ENCODE data around the gene HSPA12B. TPM values are rescaled to one million over a fixed set of nuclear protein-coding genes. Genes with fewer than 3 reads are reported as not detected.

Gene HSPA12B
- polyA plus RNA-seq, 1 experiment, result 0.05 TPM

DNA sequence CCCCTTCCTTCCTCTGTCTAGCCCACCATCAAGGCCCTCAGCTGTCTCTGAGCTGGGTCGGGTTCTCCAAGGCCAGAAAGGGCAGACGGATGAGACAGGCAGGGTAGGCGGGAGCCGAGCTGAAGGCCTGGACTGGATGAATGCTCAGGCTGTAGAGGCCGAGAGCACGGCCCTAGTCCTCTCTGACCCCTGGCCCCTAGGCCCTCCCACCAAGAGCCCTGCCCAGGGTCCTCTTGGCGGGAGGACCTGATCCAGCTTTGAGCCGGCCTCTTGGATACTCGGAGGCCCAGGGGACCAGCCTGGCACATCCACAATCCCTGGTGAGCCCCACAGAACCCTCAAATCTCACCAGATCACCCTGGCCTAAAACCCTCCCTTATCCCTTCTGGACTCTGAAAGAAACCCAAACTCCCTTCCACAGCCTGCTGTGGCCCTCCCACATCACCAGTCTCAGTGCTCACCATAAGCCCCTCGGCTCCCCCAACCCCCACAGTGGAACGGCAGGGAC is 26.9 kb downstream of the HSPA12B start:
- no peak overlapping the region for H3K4me3 ChIP-seq (ENCODE audit: low read depth, low read length)
- no peak for TF ChIP-seq CTCF (IDR thresholded peaks at IDR 0.05; ENCODE audit: low read depth, low read length)
- ChIA-PET CTCF (no interaction called here), POLR2A (no interaction called here)
- H3K27me3 ChIP-seq (ENCODE audit: control insufficient read depth, insufficient read depth, low read length), result no peaks in the 10 kb centered on the region
- DNase-seq (ENCODE audit: low read depth, low spot score), result no peak
- no peaks in the 10 kb centered on the region for H3K9me3 ChIP-seq (ENCODE audit: control insufficient read depth, insufficient read depth, low read length)
- no peak overlapping the region for H3K27ac ChIP-seq (ENCODE audit: low read depth, low read length)

- H3K27me3 ChIP-seq (ENCODE audit: control insufficient read depth, insufficient read depth, low read length), result no peaks in the 10 kb centered on the region
- ChIA-PET POLR2A (interaction anchor here (0.9 kb wide), 1 partner anchor 9 kb away, joined by 4 read pairs; no protein-coding TSS in a partner anchor), CTCF (interaction anchor here (0.8 to 1.0 kb wide), 2 partner anchors 49 to 58 kb away, joined by 3 to 5 read pairs; no protein-coding TSS in a partner anchor)
- H3K9me3 ChIP-seq (ENCODE audit: control insufficient read depth, insufficient read depth, low read length), result no peaks in the 10 kb centered on the region
- no peak for DNase-seq (ENCODE audit: low read depth, low spot score)
- no peak overlapping the region for H3K27ac ChIP-seq (ENCODE audit: low read depth, low read length)
- no peak for TF ChIP-seq CTCF (IDR thresholded peaks at IDR 0.05; ENCODE audit: low read depth, low read length)
- no peak overlapping the region for H3K4me3 ChIP-seq (ENCODE audit: low read depth, low read length)
Observed at GRCh38 chr20:3759884-3760283, 27.4 kb downstream of the HSPA12B start.

- Histone ChIP-seq H3K9me3 (ENCODE audit: control insufficient read depth, insufficient read depth, low read length) (no peaks in the 10 kb centered on the region), H3K27me3 (ENCODE audit: control insufficient read depth, insufficient read depth, low read length) (no peaks in the 10 kb centered on the region), H3K27ac (ENCODE audit: low read depth, low read length) (no peak overlapping the region), H3K4me3 (ENCODE audit: low read depth, low read length) (no peak overlapping the region)
- no peak for DNase-seq (ENCODE audit: low read depth, low spot score)
- ChIA-PET CTCF (interaction anchor here (0.8 to 1.0 kb wide), 3 partner anchors 11 to 58 kb away, joined by 3 to 5 read pairs (median 4); no protein-coding TSS in a partner anchor), POLR2A (interaction anchor here (0.9 kb wide), 1 partner anchor 8 kb away, joined by 4 read pairs; no protein-coding TSS in a partner anchor)
- no peak for TF ChIP-seq CTCF (IDR thresholded peaks at IDR 0.05; ENCODE audit: low read depth, low read length)
Observed at GRCh38 chr20:3760655-3761348, 28.3 kb downstream of the HSPA12B start.

DNA sequence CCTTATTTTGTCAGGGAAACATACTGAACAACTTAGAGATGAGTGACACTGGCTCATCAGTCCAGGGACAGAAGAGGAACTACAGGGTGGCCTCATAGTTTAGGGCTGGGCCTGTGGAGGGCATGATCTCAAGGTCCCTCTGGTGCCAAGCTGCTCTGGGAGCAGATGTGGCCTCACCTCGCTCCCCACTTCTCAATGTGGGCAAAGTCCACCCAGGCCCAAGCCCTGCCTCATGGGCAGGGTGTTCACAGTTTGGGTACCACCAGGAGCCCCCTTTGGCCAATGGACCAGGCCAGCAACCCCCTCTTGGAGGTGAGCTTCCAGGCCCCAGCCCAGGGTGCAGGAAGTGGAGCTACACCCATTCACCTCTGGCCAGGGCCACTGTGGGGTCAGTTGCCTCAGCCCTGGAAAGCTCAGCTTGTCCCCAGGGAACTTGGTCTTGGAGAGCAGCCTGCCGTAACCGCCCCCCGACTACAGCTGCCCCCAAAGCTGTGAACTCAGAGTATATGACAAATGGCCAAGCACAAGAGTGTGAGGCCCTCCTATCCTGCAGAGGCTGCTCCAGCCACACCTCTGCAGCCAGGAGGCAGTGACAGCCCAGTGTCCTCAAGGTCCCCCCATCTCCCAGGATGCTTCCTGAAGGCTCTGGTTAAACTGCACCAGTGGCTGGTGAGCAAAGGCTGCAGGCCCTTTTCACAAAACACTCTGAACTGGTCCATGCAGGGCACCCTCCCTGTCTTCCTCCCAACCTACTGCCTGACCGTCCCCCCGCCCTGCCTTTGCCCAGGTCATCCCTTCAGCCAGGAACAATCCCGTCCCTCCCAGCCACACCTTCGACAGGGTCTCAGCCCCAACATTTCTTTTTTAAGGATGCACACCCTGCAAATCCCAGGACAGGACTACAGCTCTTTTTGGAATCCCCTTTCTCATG is 31.5 kb downstream of the HSPA12B start:
- H3K27ac ChIP-seq (ENCODE audit: low read depth, low read length), result no peak overlapping the region
- DNase-seq (ENCODE audit: low read depth, low spot score), result no peak
- ChIA-PET CTCF (interaction anchor here (0.6 to 0.7 kb wide), 2 partner anchors 11 to 1104 kb away, joined by 3 to 5 read pairs; no protein-coding TSS in a partner anchor), POLR2A (no interaction called here)
- TF ChIP-seq CTCF (IDR thresholded peaks at IDR 0.05; ENCODE audit: low read depth, low read length), result no peak
- H3K4me3 ChIP-seq (ENCODE audit: low read depth, low read length), result no peak overlapping the region
- no peaks in the 10 kb centered on the region for H3K27me3 ChIP-seq (ENCODE audit: control insufficient read depth, insufficient read depth, low read length)
- H3K9me3 ChIP-seq (ENCODE audit: control insufficient read depth, insufficient read depth, low read length), result no peaks in the 10 kb centered on the region
